Thyroid gland (tissue), 4 donors: Measurements from ENCODE around the gene TMEM219. TPM values are rescaled to one million over a fixed set of nuclear protein-coding genes. Genes with fewer than 3 reads are reported as not detected.

Experiments used
- DNase-seq, 2 donors: peaks; one replicate each; pipeline ENCODE4 v3.0.0-alpha.2; 2019
- H3K27ac ChIP-seq, 3 donors: fragments of 200-600 bp; sonication (generic); 1 replicate in 2 of 3; 2 replicates in 1 of 3; pipeline ENCODE4 v1.5.1; 2016 to 2019; ENCODE audit warnings: mild to moderate bottlenecking in 1 of 3, moderate library complexity in 1 of 3
- H3K27me3 ChIP-seq: fragments of 200-600 bp; sonication (generic); one replicate; pipeline ENCODE4 v1.5.1; 2019
- H3K36me3 ChIP-seq, 2 donors: fragments of 200-600 bp; sonication (generic); one replicate each; pipeline ENCODE4 v1.5.1; 2016 to 2019
- H3K4me1 ChIP-seq, 2 donors: fragments of 200-600 bp; sonication (generic); one replicate each; pipeline ENCODE4 v1.5.1; 2017 to 2019
- H3K4me3 ChIP-seq, 3 donors: fragments of 200-600 bp; sonication (generic); replicated peaks in 1 of 3; 1 replicate in 2 of 3; 2 replicates in 1 of 3; pipeline ENCODE4 v1.5.1; 2016; ENCODE audit warnings: mild to moderate bottlenecking in 1 of 3
- H3K9me3 ChIP-seq: fragments of 200-600 bp; sonication (generic); one replicate; pipeline ENCODE4 v1.5.1; 2017
- CTCF ChIP-seq, 6 experiments: fragments of 200-600 bp in 3 of 6; fragments of 450-650 bp in 3 of 6; sonication (generic) in 3 of 6; IDR thresholded peaks; one replicate each; pipeline ENCODE4 v1.5.1; 2016 to 2019; ENCODE audit warnings: antibody characterized with exemption in 6 of 6, mild to moderate bottlenecking in 2 of 6, inconsistent platforms in 1 of 6, moderate library complexity in 1 of 6
- POLR2A ChIP-seq, 2 donors: fragments of 450-650 bp; IDR thresholded peaks; one replicate each; pipeline ENCODE4 v1.6.1; 2017; ENCODE audit warnings: antibody characterized with exemption in 2 of 2, mild to moderate bottlenecking in 2 of 2, moderate library complexity in 1 of 2
- WGBS, 2 donors: methylation state at CpG; one replicate each; pipeline ENCODE4 v1.1.5; 2017; 5-methylcytosine and 5-hydroxymethylcytosine counted together
- intact Hi-C: fragments of 100-400 bp; cut with DNase I; formaldehyde crosslinking; loops from one replicate; pipeline ENCODE4 v1.15.1; 2023
- total RNA-seq, 4 donors: library from RNA; depleted of rRNA; stranded (reverse); fragments of >200 nt; gene quantifications; one replicate each; pipeline ENCODE4 v1.2.3, GENCODE V29; 2016

The TMEM219 gene, protein sequence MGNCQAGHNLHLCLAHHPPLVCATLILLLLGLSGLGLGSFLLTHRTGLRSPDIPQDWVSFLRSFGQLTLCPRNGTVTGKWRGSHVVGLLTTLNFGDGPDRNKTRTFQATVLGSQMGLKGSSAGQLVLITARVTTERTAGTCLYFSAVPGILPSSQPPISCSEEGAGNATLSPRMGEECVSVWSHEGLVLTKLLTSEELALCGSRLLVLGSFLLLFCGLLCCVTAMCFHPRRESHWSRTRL
- 100 to 1,000 TPM in 3 of 4 donors, 10 to 100 TPM in 1; 93.2 to 140 (median 135) TPM for total RNA-seq

DNA sequence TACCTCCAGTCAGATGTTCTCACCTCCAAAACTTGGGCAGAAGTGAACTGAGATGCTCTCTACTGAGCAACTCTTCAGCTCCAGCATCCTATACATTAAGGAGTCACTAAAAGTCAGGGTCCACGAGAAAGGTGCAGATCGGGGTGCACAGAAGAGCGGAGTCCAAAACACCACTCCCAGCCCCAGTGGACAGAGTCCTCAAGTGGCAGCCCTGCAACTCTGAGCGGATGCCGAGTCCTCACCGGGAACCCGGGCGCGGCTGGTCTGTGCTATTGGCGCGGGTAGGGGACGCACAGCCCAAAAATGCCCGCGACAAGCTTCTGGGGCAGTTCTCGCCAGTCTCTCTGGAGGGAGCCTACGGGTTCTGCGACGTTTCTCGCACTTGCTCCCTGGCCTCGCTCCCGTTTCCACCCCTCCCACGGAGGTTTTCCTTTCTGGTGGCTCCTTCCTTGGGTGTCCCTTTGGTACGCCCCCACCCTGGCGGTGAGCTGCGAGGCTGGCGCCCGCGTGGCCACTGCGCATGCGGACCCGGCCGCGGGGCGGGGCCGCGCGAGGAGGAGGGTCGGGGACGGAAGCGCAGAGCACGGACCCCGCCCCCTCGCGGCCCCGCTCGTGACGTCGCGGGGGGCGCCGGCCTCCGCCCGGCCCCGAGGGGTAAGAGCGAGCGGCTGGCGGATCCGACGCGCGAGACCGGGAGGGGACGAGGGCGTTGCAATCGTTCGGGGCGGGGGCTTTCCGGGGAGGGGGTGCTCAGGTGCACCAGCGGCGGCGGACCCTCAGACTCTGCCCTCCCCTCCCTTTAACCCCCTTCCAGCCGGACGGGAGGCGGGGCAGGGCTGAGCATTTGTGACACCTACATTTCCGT is at the start of gene TMEM219:
Gene TMEM219, plus strand, starts transcription at position 601 of the 865 bp plus-strand sequence. CDS start 1,065 bp downstream, outside the sequence.
- peak within 1 kb of the TSS; percentile 78 to 91 (median 82) for H3K27ac ChIP-seq
- 1% methylated on average over 13 to 39 of the region's 75 CpGs for WGBS, 2 donors
- peak; percentile 88 to 89 for DNase-seq
- intact Hi-C loops, result no loop called here
- peaks cover 0 to 12% of the 10 kb centered on the region in 2 donors for H3K4me1 ChIP-seq
- no peaks in the 10 kb centered on the region for H3K36me3 ChIP-seq
- H3K9me3 ChIP-seq, result no peaks in the 10 kb centered on the region
- H3K4me3 ChIP-seq, result peak within 1 kb of the TSS; percentile 67 to 78 (median 77)
- no peaks in the 10 kb centered on the region for H3K27me3 ChIP-seq
- TF ChIP-seq POLR2A (IDR thresholded peaks at IDR 0.05) (peak in 1 of 2 donors; percentile 76), CTCF (IDR thresholded peaks at IDR 0.05) (peak in 5 of 6 experiments; percentile 21 to 73 (median 58))

DNA sequence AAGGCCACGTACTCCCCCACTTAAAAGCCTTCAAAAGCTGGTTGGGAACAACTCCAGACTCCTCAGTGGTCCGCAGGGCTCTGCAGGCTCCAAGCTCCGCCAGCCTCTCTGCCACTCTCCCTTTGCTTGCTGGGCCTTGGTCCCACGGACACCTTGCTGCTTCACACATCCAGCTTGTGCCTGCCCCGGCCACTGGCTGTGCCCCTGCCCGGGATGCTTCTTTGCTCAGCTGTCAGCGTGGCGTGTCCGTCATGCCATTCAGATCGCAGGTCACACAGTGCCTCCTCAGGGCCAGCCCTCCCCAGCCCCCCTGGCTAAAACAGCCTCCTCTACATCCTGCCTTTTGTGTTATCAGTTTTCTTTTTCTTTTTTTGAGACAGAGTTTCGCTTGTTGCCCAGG is 49.8 kb upstream of the TMEM219 start:
- 72 to 77% methylated on average over 11 of the region's 11 CpGs for WGBS, 2 donors
- Histone ChIP-seq H3K36me3 (no peaks in the 10 kb centered on the region), H3K9me3 (no peaks in the 10 kb centered on the region), H3K27ac (no peak overlapping the region), H3K4me3 (no peak overlapping the region), H3K27me3 (no peaks in the 10 kb centered on the region), H3K4me1 (no peaks in the 10 kb centered on the region)
- intact Hi-C loops, result no loop called here
- TF ChIP-seq POLR2A (IDR thresholded peaks at IDR 0.05), result no peak
- no peak for DNase-seq

GRCh38 chr16:29913514-29913913 is 48.4 kb upstream of the TMEM219 start:
- no peak for DNase-seq
- Histone ChIP-seq H3K27me3 (no peaks in the 10 kb centered on the region), H3K9me3 (no peaks in the 10 kb centered on the region), H3K27ac (no peak overlapping the region), H3K36me3 (no peaks in the 10 kb centered on the region), H3K4me1 (no peaks in the 10 kb centered on the region), H3K4me3 (no peak overlapping the region)
- intact Hi-C loops, result no loop called here
- 92 to 98% methylated on average over 8 of the region's 8 CpGs for WGBS, 2 donors
- no peak for TF ChIP-seq POLR2A (IDR thresholded peaks at IDR 0.05)
- no peak for TF ChIP-seq CTCF (IDR thresholded peaks at IDR 0.05)

DNA sequence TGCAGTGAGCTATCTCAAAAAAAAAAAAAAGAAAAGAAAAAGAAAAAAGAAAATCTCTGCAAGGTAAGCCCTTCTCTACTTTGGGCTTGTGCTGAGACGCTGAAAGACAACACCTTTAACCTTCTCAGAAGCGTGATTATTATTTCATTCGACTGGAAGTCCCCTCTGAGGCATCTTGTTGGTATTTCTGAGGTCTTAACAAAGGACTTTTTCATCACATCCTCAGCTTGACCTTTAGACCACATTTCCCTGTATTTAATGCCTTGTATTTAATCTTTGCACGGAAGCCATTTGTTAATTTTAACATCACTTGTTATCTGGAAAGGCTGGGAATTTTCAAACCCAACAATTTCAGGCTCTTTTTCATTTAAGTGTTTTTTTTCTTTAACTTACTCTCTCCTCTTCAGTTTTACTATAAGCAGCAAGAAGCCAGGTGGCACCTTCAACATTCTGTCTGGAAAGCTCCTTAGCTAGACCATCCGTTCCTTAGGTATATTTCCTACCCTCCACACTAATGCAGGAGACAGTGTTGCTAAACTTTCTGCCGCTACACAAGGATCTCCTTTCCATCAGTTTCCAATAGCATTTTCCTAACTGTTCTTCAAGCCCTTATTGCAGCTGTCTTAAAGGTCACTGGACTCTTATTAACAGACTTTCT is 46.2 kb upstream of the TMEM219 start:
- no peak for DNase-seq
- no peak for TF ChIP-seq CTCF (IDR thresholded peaks at IDR 0.05)
- TF ChIP-seq POLR2A (IDR thresholded peaks at IDR 0.05), result no peak
- Histone ChIP-seq H3K9me3 (no peaks in the 10 kb centered on the region), H3K27me3 (no peaks in the 10 kb centered on the region), H3K4me3 (no peak overlapping the region), H3K27ac (no peak overlapping the region), H3K36me3 (peaks cover 6 to 9% of the 10 kb centered on the region in 2 donors), H3K4me1 (no peaks in the 10 kb centered on the region)
- WGBS, 2 donors, result 88 to 90% methylated on average over 6 of the region's 6 CpGs
- intact Hi-C loops, result no loop called here

GRCh38 chr16:29916979-29917378 is 44.9 kb upstream of the TMEM219 start:
- Histone ChIP-seq H3K4me3 (no peak overlapping the region), H3K36me3 (peaks cover 6 to 19% of the 10 kb centered on the region in 2 donors), H3K27me3 (no peaks in the 10 kb centered on the region), H3K9me3 (no peaks in the 10 kb centered on the region), H3K4me1 (no peaks in the 10 kb centered on the region), H3K27ac (no peak overlapping the region)
- intact Hi-C loops, result no loop called here
- TF ChIP-seq CTCF (IDR thresholded peaks at IDR 0.05) (no peak), POLR2A (IDR thresholded peaks at IDR 0.05) (no peak)
- 90 to 97% methylated on average over 1 of the region's 1 CpG for WGBS, 2 donors
- no peak for DNase-seq
